Glutamatergic neuron (in vitro differentiated cells): ENCODE data around the gene ZYG11B. TPM values are rescaled to one million over a fixed set of nuclear protein-coding genes. Genes with fewer than 3 reads are reported as not detected.
"Not testable (repeated sequence)": the region's sequence is repeated elsewhere in the genome, so short reads cannot be mapped to it uniquely, and the experiment has no call there.

ENCODE experiments used
- DNase-seq: peaks from one replicate; pipeline ENCODE4 v3.0.0; 2022
- H3K27ac Mint-ChIP-seq: one replicate; pipeline ENCODE4 v1.8.0; 2020; ENCODE audit warnings: mild to moderate bottlenecking, mixed read lengths, inconsistent platforms; ENCODE audit not compliant: unreplicated experiment
- H3K27me3 Mint-ChIP-seq: one replicate; pipeline ENCODE4 v1.8.0; 2020; ENCODE audit warnings: mild to moderate bottlenecking, moderate library complexity, mixed read lengths, inconsistent platforms; ENCODE audit not compliant: unreplicated experiment
- H3K36me3 Mint-ChIP-seq: one replicate; pipeline ENCODE4 v1.8.0; 2020; ENCODE audit warnings: mild to moderate bottlenecking, mixed read lengths, inconsistent platforms; ENCODE audit not compliant: unreplicated experiment
- H3K4me1 Mint-ChIP-seq: one replicate; pipeline ENCODE4 v1.8.0; 2020; ENCODE audit warnings: mild to moderate bottlenecking, low read depth, mixed read lengths, inconsistent platforms; ENCODE audit not compliant: unreplicated experiment
- H3K4me3 Mint-ChIP-seq: one replicate; pipeline ENCODE4 v1.8.0; 2020; ENCODE audit warnings: mild to moderate bottlenecking, mixed read lengths, inconsistent platforms; ENCODE audit not compliant: unreplicated experiment
- H3K9me3 Mint-ChIP-seq: one replicate; pipeline ENCODE4 v1.8.0; 2020; ENCODE audit warnings: mild to moderate bottlenecking, moderate library complexity, mixed read lengths, inconsistent platforms; ENCODE audit not compliant: unreplicated experiment
- total RNA-seq: library from RNA; stranded (reverse); fragmentation: NEBNext Ultra II Directional; extraction: Animal tissue kit (Norgen Biotek cat#: 25700); gene quantifications from one replicate; pipeline ENCODE4 v1.2.1, GENCODE V29; 2021; ENCODE audit not compliant: unreplicated experiment
- TF ChIP-seq, protein P1 (sequence below): fragments of 200-600 bp; sonication (generic); IDR thresholded peaks from one replicate; pipeline ENCODE4 v1.5.0; 2021; ENCODE audit not compliant: partially characterized antibody, unreplicated experiment

The ZYG11B gene
- total RNA-seq, 1 donor from 2014 or later: 47.2 TPM

DNA sequence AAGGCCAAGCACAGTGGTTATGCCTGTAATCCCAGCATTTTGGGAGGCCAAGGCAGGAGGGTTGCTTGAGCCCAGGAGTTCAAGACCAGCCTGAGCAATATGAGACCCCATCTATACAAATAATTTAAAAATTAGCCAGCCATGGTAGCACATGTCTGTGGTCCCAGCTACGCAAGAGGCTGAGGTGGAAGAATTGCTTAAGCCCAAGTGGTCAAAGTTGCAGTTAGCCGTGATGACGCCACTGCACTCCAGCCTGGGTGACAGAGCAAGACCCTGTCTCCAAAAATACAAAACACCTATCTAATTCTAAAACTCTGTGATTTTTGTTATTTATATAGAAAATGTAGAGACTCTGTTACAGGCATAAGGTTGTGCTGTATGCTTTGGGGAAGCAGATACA is 72.1 kb downstream of the ZYG11B start:
- no peak overlapping the region for H3K27ac Mint-ChIP-seq

DNA sequence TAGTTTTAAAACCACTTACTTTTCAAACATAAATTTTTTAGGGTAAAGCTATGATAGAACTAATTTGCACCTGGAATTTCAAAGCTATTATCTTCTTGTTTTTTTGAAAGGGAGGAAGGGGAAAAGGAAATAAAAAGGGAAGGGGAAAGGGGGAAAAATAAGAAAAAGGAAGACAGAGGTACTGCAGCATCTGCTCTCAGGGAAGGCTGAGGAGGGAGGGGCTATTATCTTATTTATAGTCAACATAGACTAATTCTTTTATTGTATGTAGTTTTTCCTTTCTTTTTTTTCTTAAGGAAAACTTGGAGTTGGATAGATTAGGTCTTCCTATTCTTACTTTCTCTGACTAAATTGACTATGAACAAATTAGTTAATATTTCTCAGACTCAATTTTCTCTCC is 74.8 kb downstream of the ZYG11B start:
- no peaks in the 10 kb centered on the region for H3K4me1 Mint-ChIP-seq
- no peak overlapping the region for H3K27ac Mint-ChIP-seq
- no peak for DNase-seq
- no peaks in the 10 kb centered on the region for H3K36me3 Mint-ChIP-seq
- no peaks in the 10 kb centered on the region for H3K9me3 Mint-ChIP-seq
- no peak overlapping the region for H3K4me3 Mint-ChIP-seq
- no peaks in the 10 kb centered on the region for H3K27me3 Mint-ChIP-seq
- TF ChIP-seq, protein P1, sequence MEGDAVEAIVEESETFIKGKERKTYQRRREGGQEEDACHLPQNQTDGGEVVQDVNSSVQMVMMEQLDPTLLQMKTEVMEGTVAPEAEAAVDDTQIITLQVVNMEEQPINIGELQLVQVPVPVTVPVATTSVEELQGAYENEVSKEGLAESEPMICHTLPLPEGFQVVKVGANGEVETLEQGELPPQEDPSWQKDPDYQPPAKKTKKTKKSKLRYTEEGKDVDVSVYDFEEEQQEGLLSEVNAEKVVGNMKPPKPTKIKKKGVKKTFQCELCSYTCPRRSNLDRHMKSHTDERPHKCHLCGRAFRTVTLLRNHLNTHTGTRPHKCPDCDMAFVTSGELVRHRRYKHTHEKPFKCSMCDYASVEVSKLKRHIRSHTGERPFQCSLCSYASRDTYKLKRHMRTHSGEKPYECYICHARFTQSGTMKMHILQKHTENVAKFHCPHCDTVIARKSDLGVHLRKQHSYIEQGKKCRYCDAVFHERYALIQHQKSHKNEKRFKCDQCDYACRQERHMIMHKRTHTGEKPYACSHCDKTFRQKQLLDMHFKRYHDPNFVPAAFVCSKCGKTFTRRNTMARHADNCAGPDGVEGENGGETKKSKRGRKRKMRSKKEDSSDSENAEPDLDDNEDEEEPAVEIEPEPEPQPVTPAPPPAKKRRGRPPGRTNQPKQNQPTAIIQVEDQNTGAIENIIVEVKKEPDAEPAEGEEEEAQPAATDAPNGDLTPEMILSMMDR: no peak

More for the DNA sequence above, 72.1 kb downstream of the ZYG11B start:
- H3K36me3 Mint-ChIP-seq: no peaks in the 10 kb centered on the region
- no peaks in the 10 kb centered on the region for H3K4me1 Mint-ChIP-seq
- DNase-seq: no peak
- no peak overlapping the region for H3K4me3 Mint-ChIP-seq
- H3K9me3 Mint-ChIP-seq: peaks cover 3% of the 10 kb centered on the region
- H3K27me3 Mint-ChIP-seq: peaks cover 2% of the 10 kb centered on the region
- TF ChIP-seq, protein P1: no peak

DNA sequence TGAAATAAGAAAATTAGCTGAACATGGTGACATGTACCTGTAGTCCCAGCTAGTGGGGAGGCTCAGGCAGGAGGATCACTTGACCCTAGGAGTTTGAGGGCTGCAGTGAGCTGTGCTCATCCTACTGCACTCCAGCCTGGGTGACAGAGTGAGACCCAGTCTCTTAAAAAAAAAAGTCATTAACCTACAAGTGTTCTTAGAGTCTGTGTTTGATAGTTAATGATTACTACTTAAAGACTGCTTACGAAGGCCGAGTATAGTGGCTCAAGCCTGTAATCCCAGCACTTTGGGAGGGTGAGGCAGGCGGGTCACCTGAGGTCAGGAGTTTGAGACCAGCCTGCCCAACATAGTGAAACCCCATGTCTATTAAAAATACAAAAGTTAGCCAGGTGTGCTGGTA is 77.8 kb downstream of the ZYG11B start:
- DNase-seq, H3K9me3 Mint-ChIP-seq, H3K27ac Mint-ChIP-seq, H3K36me3 Mint-ChIP-seq, H3K27me3 Mint-ChIP-seq, H3K4me1 Mint-ChIP-seq, H3K4me3 Mint-ChIP-seq: not testable (repeated sequence)

DNA sequence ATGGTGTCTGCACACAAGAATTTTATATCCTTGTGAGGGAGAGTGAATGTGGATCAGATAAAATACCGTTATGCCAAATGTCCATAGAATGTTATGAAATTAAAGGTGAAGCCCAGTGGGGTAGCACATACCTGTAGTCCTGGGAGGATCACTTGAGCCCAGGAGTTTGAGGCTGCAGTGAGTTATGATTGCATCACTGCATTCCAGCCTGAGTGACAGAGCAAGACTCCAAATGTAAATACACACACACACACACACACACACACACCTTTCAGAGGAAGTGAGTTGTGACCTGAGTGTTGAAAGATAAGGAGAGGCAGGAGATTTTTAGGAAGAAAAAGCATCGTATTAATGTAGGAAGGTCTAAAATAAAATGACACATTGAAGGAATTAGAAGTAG is 88.2 kb downstream of the ZYG11B start:
- peaks cover 2% of the 10 kb centered on the region for H3K27me3 Mint-ChIP-seq
- TF ChIP-seq, protein P1: no peak
- no peak overlapping the region for H3K27ac Mint-ChIP-seq
- H3K9me3 Mint-ChIP-seq: no peaks in the 10 kb centered on the region
- H3K36me3 Mint-ChIP-seq: no peaks in the 10 kb centered on the region
- no peaks in the 10 kb centered on the region for H3K4me1 Mint-ChIP-seq
- H3K4me3 Mint-ChIP-seq: no peak overlapping the region
- DNase-seq: no peak

DNA sequence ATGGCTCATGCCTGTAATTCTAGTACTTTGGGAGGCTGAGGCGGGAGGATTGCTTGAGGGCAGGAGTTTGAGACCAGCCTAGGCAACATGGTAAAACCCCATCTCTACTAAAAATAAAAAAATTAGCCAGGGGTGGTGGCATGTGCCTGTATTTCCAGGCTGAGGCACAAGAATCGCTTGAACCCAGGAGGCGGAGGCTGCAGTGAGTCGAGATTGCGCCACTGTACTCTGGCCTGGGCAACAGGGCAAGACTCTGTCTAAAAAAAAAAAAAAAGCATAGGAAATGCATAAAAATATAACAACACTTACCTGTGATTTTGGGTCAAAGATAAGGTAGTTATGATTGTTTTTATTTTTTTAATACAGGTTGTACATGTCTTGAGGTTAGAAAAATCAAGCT is 94.6 kb downstream of the ZYG11B start:
- not testable (repeated sequence) for DNase-seq, H3K9me3 Mint-ChIP-seq, H3K4me1 Mint-ChIP-seq, H3K27me3 Mint-ChIP-seq, H3K36me3 Mint-ChIP-seq, H3K4me3 Mint-ChIP-seq, H3K27ac Mint-ChIP-seq

DNA sequence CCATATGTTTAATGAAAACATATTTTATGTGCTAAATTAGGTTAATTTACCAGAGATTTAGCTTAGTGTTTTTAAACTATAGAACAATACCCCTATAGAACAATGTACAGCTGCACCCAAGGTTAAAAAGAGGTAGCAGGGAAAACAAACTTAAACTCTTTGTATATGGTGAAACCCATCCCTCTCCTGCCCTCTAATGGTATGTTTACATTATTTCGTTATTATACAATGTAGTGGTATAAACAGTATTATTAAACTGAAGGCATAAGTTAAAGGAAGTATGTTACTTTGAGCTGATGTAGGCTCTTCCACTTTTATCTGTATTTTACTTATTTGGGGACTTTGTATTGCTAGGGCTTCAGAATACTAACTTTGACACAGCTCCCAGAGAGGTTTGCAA is 99.6 kb downstream of the ZYG11B start:
- H3K27me3 Mint-ChIP-seq: peaks cover 4% of the 10 kb centered on the region
- H3K4me1 Mint-ChIP-seq: no peaks in the 10 kb centered on the region
- H3K27ac Mint-ChIP-seq: no peak overlapping the region
- H3K9me3 Mint-ChIP-seq: no peaks in the 10 kb centered on the region
- TF ChIP-seq, protein P1: no peak
- DNase-seq: no peak
- H3K36me3 Mint-ChIP-seq: no peaks in the 10 kb centered on the region
- H3K4me3 Mint-ChIP-seq: no peak overlapping the region
